Activated B cell treated with CpG ODN at 0.5 μM for 24 hours (primary cell): Measurements from ENCODE around the gene MPPED2. TPM values are rescaled to one million over a fixed set of nuclear protein-coding genes. Genes with fewer than 3 reads are reported as not detected.

ENCODE experiments used
- ATAC-seq: fragments of 200-7000 bp; cut with Tn5 transposase; one replicate; pipeline ENCODE4 v1.10.0; 2021; ENCODE audit warnings: low read depth, mild to moderate bottlenecking, moderate library complexity
- CTCF ChIA-PET: fragments of 350-600 bp; sonication (Branson Sonifier 250); formaldehyde crosslinking; loops from one replicate; lab custom pipeline; 2021; ENCODE audit warnings: antibody characterized with exemption; lab: Charles Lee
- POLR2A ChIA-PET: fragments of 350-600 bp; sonication (Branson Sonifier 250); formaldehyde crosslinking; loops from one replicate; lab custom pipeline; 2021; ENCODE audit warnings: antibody characterized with exemption; lab: Charles Lee
- DNase-seq: peaks from one replicate; pipeline ENCODE4 v3.0.0; 2022
- H3K27ac Mint-ChIP-seq: one replicate; pipeline ENCODE4 v1.8.0; 2020; ENCODE audit warnings: mixed read lengths
- H3K27me3 Mint-ChIP-seq: one replicate; pipeline ENCODE4 v1.8.0; 2021; ENCODE audit warnings: mixed read lengths
- H3K36me3 Mint-ChIP-seq: one replicate; pipeline ENCODE4 v1.8.0; 2021; ENCODE audit warnings: low read depth, mixed read lengths
- H3K4me1 Mint-ChIP-seq: one replicate; pipeline ENCODE4 v1.8.0; 2021; ENCODE audit warnings: mixed read lengths
- H3K4me3 Mint-ChIP-seq: one replicate; pipeline ENCODE4 v1.8.0; 2020; ENCODE audit warnings: mild to moderate bottlenecking, mixed read lengths
- H3K9me3 Mint-ChIP-seq: one replicate; pipeline ENCODE4 v1.8.0; 2020; ENCODE audit warnings: mixed read lengths
- CTCF ChIP-seq: fragments of 200-600 bp; IDR thresholded peaks from one replicate; pipeline ENCODE4 v1.8.0; 2022; ENCODE audit warnings: antibody characterized with exemption, mild to moderate bottlenecking
- intact Hi-C: fragments of 100-400 bp; cut with micrococcal nuclease; formaldehyde crosslinking; loops from one replicate; pipeline ENCODE4 v1.15.1; 2024
- total RNA-seq: library from RNA; stranded (reverse); gene quantifications from 2 replicates; pipeline ENCODE4 v1.2.3, GENCODE V29; 2022

Gene MPPED2
- total RNA-seq, 1 donor from 2014 or later, result 1.7 TPM

- no peak for DNase-seq
- Mint-ChIP-seq H3K9me3 (no peaks in the 10 kb centered on the region), H3K4me1 (no peaks in the 10 kb centered on the region), H3K27me3 (no peaks in the 10 kb centered on the region), H3K4me3 (no peak overlapping the region), H3K36me3 (no peaks in the 10 kb centered on the region), H3K27ac (no peak overlapping the region)
- ChIA-PET POLR2A (no interaction called here), CTCF (no interaction called here)
- no peak for TF ChIP-seq CTCF
- intact Hi-C loops, result no loop called here
- no peak for ATAC-seq
Measured at GRCh38 chr11:30546334-30546733, 39.8 kb downstream of the MPPED2 start.

- intact Hi-C loops, result no loop called here
- Mint-ChIP-seq H3K9me3 (no peaks in the 10 kb centered on the region), H3K27me3 (no peaks in the 10 kb centered on the region), H3K4me3 (no peak overlapping the region), H3K36me3 (no peaks in the 10 kb centered on the region), H3K4me1 (no peaks in the 10 kb centered on the region), H3K27ac (no peak overlapping the region)
- DNase-seq (no peak), ATAC-seq (no peak)
- TF ChIP-seq CTCF, result no peak
- POLR2A ChIA-PET, result no interaction called here
- CTCF ChIA-PET, result no interaction called here
Measured at GRCh38 chr11:30545507-30545906, 40.6 kb downstream of the MPPED2 start.

- POLR2A ChIA-PET, result no interaction called here
Measured at GRCh38 chr11:30543066-30543465, 43.1 kb downstream of the MPPED2 start.

GRCh38 chr11:30540781-30541180 lies 45.4 kb downstream of the MPPED2 start:
- ATAC-seq (no peak), DNase-seq (no peak)
- Mint-ChIP-seq H3K36me3 (no peaks in the 10 kb centered on the region), H3K27ac (no peak overlapping the region), H3K4me3 (no peak overlapping the region), H3K9me3 (no peaks in the 10 kb centered on the region), H3K27me3 (no peaks in the 10 kb centered on the region), H3K4me1 (no peaks in the 10 kb centered on the region)
- ChIA-PET POLR2A (no interaction called here), CTCF (no interaction called here)
- TF ChIP-seq CTCF, result no peak
- intact Hi-C loops, result no loop called here

More at GRCh38 chr11:30543066-30543465, 43.1 kb downstream of the MPPED2 start:
- Mint-ChIP-seq H3K27ac (no peak overlapping the region), H3K9me3 (no peaks in the 10 kb centered on the region), H3K36me3 (no peaks in the 10 kb centered on the region), H3K27me3 (no peaks in the 10 kb centered on the region), H3K4me3 (no peak overlapping the region), H3K4me1 (no peaks in the 10 kb centered on the region)
- TF ChIP-seq CTCF, result no peak
- CTCF ChIA-PET, result no interaction called here
- no peak for ATAC-seq
- intact Hi-C loops, result no loop called here
- DNase-seq, result no peak

GRCh38 chr11:30538251-30538650 lies 47.9 kb downstream of the MPPED2 start:
- DNase-seq, result no peak
- ChIA-PET POLR2A (no interaction called here), CTCF (no interaction called here)
- ATAC-seq, result no peak
- intact Hi-C loops, result no loop called here
- peaks cover 3% of the 10 kb centered on the region for H3K27me3 Mint-ChIP-seq
- no peak overlapping the region for H3K4me3 Mint-ChIP-seq
- H3K36me3 Mint-ChIP-seq, result no peaks in the 10 kb centered on the region
- no peaks in the 10 kb centered on the region for H3K4me1 Mint-ChIP-seq
- no peak for TF ChIP-seq CTCF
- no peaks in the 10 kb centered on the region for H3K9me3 Mint-ChIP-seq
- H3K27ac Mint-ChIP-seq, result no peak overlapping the region
